UCSD-AML1 (cell line): Measurements from ENCODE around the gene CELA3B.
"Not testable (repeated sequence)": the region's sequence is repeated elsewhere in the genome, so short reads cannot be mapped to it uniquely, and the experiment has no call there.

ENCODE experiments used
- DNase-seq: peaks from one replicate; lab custom pipeline; 2025; ENCODE audit not compliant: unreplicated experiment; lab: John Stamatoyannopoulos, UW

Gene CELA3B, protein sequence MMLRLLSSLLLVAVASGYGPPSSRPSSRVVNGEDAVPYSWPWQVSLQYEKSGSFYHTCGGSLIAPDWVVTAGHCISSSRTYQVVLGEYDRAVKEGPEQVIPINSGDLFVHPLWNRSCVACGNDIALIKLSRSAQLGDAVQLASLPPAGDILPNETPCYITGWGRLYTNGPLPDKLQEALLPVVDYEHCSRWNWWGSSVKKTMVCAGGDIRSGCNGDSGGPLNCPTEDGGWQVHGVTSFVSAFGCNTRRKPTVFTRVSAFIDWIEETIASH

GRCh38 chr1:21976703-21977239, at the start of gene CELA3B:
CELA3B (plus strand) TSS chr1:21977022; CDS start chr1:21977040, 18 bp downstream.
- DNase-seq = not testable (repeated sequence)

- no peak for DNase-seq
These were observed 49.1 kb upstream of the CELA3B start for GRCh38 chr1:21927533-21928237.

GRCh38 chr1:21930080-21930571, 46.7 kb upstream of the CELA3B start:
- DNase-seq = no peak

DNA sequence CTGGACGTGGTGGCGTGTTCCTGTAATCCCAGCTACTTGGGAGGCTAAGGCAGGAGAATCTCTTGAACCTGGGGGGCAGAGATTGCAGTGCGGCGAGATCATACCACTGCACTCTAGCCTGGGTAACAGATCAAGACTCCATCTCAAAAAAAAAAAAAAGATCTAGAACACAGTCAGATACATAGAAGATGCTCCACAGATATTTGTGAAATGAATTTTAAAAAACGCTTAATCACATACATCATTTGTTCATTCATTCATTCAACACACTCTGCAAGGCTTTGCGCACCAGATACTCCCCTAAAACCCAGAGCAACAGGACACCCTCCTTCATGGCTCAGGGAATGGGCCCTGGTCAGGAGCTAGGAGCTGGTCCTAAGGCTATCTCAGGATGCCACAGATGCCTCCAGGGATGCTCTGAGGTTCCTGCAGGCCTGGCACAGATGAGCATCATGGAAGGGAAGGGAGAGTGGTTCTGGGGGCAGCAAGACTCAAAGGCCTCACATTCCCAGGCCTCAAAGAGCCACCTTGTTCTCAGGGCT, 46.1 kb upstream of the CELA3B start:
- DNase-seq = no peak

DNA sequence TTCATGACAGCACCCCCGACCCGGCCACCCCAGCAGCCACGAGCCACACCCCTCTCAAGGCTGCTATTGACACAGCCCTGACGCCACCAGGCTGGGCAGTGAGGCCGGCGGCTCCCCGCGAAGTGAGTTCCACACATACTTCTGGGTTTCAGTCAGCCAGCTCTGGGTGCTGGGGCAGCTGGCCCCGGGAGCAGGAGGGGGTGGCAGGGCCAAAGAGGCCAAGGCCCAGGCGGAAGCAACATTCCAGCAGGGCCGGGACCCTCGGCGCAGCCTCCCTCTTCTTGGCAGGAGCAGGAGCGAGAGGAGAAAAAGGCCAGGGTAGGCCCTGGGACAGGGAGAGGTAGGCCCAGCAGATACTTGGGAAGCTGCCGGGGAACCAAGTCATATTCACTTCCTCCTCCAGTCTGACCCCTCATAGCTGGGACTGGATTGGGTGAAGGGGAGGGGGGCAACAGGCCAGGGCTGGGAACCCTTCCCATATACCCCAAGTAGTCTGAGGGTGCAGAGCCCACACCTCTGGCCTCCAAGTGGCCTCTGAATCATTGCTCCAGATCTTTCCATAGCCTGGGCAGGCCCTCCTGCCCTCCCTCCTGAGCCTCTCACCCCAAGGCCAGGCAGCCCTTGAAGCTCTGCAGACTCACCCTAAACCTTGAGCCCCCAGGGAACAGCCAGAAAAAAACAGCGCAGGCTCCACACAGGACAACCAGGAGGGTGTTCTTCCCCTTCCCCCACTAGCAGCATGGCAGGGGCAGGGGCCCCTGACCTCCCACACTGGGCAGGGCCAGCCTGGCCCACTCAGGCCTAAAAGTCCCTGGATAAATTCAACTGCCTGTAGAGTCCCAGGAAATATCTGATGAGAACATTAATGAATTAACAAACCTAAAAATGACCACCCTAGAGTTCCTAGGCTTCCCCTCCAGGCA, 45.4 kb upstream of the CELA3B start:
- no peak for DNase-seq

DNA sequence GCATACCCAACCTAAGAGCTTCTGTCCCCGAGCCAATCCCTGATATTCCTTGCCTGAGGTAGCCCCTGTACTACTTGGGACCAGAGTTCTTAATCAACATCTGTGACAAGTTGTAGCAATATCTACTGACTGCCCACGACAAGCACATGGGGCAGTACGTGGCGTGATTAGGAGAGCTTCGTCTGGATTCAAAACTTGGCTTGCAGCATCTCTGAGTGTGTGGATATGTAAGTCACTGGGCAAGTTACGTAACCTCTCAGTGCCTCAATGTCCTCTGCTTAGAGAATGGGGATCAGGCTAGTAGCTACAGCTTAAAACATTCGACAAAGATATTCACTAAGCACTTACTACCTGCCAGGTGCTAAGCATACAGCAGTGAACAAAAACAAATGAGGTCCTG, 44.7 kb upstream of the CELA3B start:
- no peak for DNase-seq

- DNase-seq = peak; percentile 71
These were observed 43.2 kb upstream of the CELA3B start for GRCh38 chr1:21933397-21934248.

DNA sequence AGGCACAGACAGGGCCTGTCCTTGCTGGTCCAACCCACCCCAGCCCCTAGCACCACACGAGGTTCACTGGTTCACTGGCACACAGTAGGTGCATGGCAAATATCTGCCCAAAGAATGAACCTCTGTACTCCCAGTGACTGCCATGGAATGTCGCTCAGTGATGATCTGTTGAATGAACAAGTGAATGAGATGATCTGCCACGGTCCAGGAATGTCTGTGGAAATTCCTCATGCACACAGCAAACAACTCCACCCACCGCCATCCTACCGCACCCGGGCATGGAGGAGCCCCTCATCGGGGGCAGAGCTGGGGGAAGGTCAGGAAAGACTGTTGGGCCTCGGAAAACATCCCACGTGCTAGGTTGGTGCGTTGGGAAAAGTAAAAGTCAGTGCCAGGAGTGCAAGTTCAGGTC, 41.4 kb upstream of the CELA3B start:
- no peak for DNase-seq

- no peak for DNase-seq
These were observed 40.9 kb upstream of the CELA3B start for GRCh38 chr1:21935891-21936365.

DNA sequence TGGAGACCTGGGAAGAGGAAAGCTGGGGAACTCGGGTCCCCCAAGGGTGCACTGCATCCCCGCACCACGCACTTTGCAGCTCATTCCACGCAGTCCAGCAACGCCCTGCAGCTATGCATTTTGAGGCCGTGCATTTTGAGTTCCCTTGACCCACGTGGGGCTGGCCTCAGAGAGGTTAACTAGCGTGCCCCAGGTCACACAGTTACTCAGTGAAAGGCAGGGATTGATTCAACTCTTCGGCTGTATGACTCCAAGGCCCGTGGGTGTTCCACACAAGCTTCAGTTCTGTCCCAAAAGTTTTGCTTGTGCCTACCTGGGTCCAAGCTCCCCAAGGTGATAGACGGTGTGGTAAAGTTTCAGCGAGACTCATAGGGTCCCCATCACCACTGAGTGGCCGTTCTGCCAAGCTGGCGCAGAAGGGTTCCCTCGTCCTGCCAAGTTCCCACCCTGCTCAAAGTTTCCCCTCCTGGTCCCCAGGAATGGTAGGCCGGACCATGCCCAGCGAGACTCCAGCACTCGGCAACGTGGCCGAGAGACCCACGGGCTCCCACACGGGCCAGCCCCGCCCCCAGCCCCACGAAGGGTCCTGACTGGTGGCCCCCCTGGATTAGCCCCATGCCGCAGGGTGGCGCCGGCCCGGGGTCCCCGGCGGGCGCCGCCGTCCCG, 40.3 kb upstream of the CELA3B start:
- DNase-seq = no peak

- DNase-seq = no peak
These were observed 39.8 kb upstream of the CELA3B start, which contains the start of gene HSPG2 for GRCh38 chr1:21937034-21937371. HSPG2 (minus strand) TSS chr1:21937310; CDS start chr1:21937217, 93 bp downstream.

GRCh38 chr1:21937372-21938121, 39.3 kb upstream of the CELA3B start:
- DNase-seq = peak; percentile 79

DNA sequence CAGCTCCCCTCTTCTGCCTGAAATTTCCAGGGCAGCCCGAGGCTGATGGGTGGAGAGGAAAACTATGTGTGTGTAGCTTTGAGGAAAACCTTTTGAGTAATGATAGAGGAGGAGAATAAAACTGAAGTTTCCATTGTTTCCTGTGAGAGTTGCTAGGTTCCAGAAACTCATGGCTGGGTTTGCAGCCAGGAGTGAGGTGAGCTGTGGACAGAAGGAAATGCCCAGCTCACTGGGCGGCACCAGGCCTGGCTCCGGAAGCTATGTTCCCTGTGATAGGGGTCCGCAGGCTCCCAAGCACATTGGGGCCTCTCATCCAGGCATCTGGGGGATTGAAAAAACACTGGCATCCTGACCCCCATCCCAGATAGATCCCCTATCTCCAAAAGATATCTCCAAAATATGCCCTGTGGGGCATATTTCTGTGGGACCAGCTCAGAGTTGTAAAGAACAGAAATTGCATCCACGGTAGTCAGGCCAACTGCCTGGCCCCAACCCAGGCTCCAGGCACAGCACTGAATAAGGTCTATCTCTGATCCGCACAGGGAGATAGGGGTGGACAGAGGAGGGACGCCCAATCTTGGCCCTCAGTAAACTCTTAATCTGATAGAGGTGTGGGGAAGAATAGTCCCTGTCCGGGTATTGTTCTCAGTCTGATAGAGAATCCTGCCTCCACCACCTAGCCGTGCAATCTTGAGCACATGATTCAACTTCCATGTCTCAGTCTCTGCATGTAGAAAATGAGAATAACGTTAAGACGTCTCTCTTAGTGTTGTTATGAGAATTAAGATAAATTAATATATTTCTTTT, 37.9 kb upstream of the CELA3B start:
- no peak for DNase-seq

- peak; percentile 63 for DNase-seq
These were observed 37.0 kb upstream of the CELA3B start for GRCh38 chr1:21939650-21940374.

GRCh38 chr1:21940492-21940891, 36.3 kb upstream of the CELA3B start:
- no peak for DNase-seq

DNA sequence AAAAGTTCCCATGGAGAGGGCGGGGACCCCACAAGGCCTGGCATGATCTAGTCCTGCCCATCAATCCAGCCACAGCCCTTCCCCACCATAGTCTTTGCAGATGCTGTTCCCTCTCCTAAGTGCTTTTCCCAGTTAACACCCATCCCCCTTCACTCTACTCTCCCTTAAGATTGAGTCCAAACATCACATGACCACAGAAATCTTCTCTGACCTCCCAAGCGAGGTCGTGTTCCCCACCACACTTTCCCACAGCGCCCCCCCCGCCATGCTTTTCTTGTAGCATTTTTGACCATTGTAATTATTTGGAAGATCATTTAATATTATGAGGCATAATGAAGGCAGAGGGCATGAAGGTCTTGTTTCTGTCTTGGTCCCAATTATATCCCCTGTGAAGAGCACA, 35.5 kb upstream of the CELA3B start:
- DNase-seq = no peak

DNA sequence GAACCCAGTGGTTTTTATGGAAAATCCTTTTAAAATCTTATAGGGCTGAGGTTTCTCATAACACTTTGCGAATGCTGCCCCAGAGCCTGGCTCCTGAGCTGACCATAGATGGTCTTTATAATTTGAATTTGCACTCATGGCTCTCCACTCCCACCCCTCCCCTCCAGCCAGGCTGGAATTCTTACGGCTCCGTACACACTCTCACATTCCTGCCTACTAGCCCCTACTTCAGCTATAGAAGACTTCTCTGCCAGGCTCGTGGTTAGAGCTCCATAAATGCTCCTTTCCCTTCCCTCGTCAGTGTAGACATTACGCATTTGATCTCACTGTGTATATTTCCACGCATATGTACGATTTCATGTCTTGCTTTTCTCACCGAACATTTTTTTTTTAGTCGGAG, 34.4 kb upstream of the CELA3B start:
- no peak for DNase-seq
